ENCODE measurements around the gene PPFIA1.
A peak's percentile ranks its signal among the peaks of the same experiment; 100 is the strongest.

The PPFIA1 gene

GRCh38 chr11:70270104-70270876 is at the start of gene PPFIA1:
Gene PPFIA1, plus strand, starts transcription at chr11:70270690. Its CDS starts 1,483 bp downstream, at chr11:70272173.
- peaks cover 41% of the 10 kb centered on the region for H3K79me2 ChIP-seq (ENCODE audit: low read length)
- H4K20me1 ChIP-seq (ENCODE audit: insufficient read depth, low read length), result no peaks in the 10 kb centered on the region
- H3K4me3 ChIP-seq (ENCODE audit: low read length), result peak within 1 kb of the TSS; percentile 95
- peak; percentile 97 for DNase-seq
- H3K9me3 ChIP-seq (replicated peaks; ENCODE audit: insufficient read depth, low read length), result no peaks in the 10 kb centered on the region
- H3K9ac ChIP-seq (ENCODE audit: low read length), result peak within 1 kb of the TSS; percentile 69
- no peaks in the 10 kb centered on the region for H3K9me2 ChIP-seq (replicated peaks; ENCODE audit: insufficient read depth, low read length)
- peak within 1 kb of the TSS; percentile 30; the same call in 1 of the 2 replicates for H3K27ac ChIP-seq (ENCODE audit: low read length)
- no peak for TF ChIP-seq EZH2 (optimal IDR thresholded peaks at IDR 0.05; ENCODE audit: low read depth, low read length)
- peak within 1 kb of the TSS; percentile 94 for H2AFZ ChIP-seq (ENCODE audit: low read length)
- no peaks in the 10 kb centered on the region for H3K36me3 ChIP-seq (replicated peaks; ENCODE audit: insufficient read depth, low read length)
- H3F3A ChIP-seq (ENCODE audit: insufficient read depth, low read length), result peaks cover 5% of the 10 kb centered on the region; the same call in 1 of the 2 replicates
- peaks cover 28% of the 10 kb centered on the region for H3K27me3 ChIP-seq (replicated peaks; ENCODE audit: insufficient read depth, low read length)
- peak within 1 kb of the TSS; percentile 74 for H3K4me2 ChIP-seq (ENCODE audit: low read depth, low read length)
- H3K4me1 ChIP-seq (ENCODE audit: low read length), result peaks cover 10% of the 10 kb centered on the region

- TF ChIP-seq CTCF (IDR thresholded peaks at IDR 0.05; ENCODE audit: low read length) (no peak), EZH2phosphoT487 (IDR thresholded peaks at IDR 0.05; ENCODE audit: low read length) (no peak), EZH2 (optimal IDR thresholded peaks at IDR 0.05; ENCODE audit: low read depth, low read length) (no peak)
- no peak for DNase-seq
- H3F3A ChIP-seq (ENCODE audit: insufficient read depth, low read length), result no peaks in the 10 kb centered on the region
Measured at GRCh38 chr11:70220920-70221319, 49.6 kb upstream of the PPFIA1 start.

GRCh38 chr11:70225681-70226177 is 44.8 kb upstream of the PPFIA1 start:
- 0 out of 2 replicates have a peak, but pooled peaks cover 3% of the 10 kb centered on the region for H3K4me1 ChIP-seq (ENCODE audit: low read length)
- no peaks in the 10 kb centered on the region for H3K36me3 ChIP-seq (replicated peaks; ENCODE audit: insufficient read depth, low read length)
- no peaks in the 10 kb centered on the region for H3F3A ChIP-seq (ENCODE audit: insufficient read depth, low read length)
- no peak overlapping the region for H2AFZ ChIP-seq (ENCODE audit: low read length)
- no peak overlapping the region for H3K9ac ChIP-seq (ENCODE audit: low read length)
- no peaks in the 10 kb centered on the region for H4K20me1 ChIP-seq (ENCODE audit: insufficient read depth, low read length)
- H3K27ac ChIP-seq (ENCODE audit: low read length), result no peak overlapping the region
- H3K79me2 ChIP-seq (ENCODE audit: low read length), result no peaks in the 10 kb centered on the region
- H3K9me2 ChIP-seq (replicated peaks; ENCODE audit: insufficient read depth, low read length), result no peaks in the 10 kb centered on the region
- no peak for DNase-seq
- no peaks in the 10 kb centered on the region for H3K9me3 ChIP-seq (replicated peaks; ENCODE audit: insufficient read depth, low read length)
- TF ChIP-seq EZH2phosphoT487 (IDR thresholded peaks at IDR 0.05; ENCODE audit: low read length) (no peak), CTCF (IDR thresholded peaks at IDR 0.05; ENCODE audit: low read length) (no peak), EZH2 (optimal IDR thresholded peaks at IDR 0.05; ENCODE audit: low read depth, low read length) (no peak)
- peaks cover 91% of the 10 kb centered on the region for H3K27me3 ChIP-seq (replicated peaks; ENCODE audit: insufficient read depth, low read length)
- H3K4me2 ChIP-seq (ENCODE audit: low read depth, low read length), result no peak overlapping the region
- no peak overlapping the region for H3K4me3 ChIP-seq (ENCODE audit: low read length)

More at GRCh38 chr11:70220920-70221319, 49.6 kb upstream of the PPFIA1 start:
- H3K9ac ChIP-seq (ENCODE audit: low read length), result no peak overlapping the region
- no peak overlapping the region for H3K27ac ChIP-seq (ENCODE audit: low read length)
- no peak overlapping the region for H3K4me2 ChIP-seq (ENCODE audit: low read depth, low read length)
- H4K20me1 ChIP-seq (ENCODE audit: insufficient read depth, low read length), result no peaks in the 10 kb centered on the region
- H3K27me3 ChIP-seq (replicated peaks; ENCODE audit: insufficient read depth, low read length), result peaks cover 51% of the 10 kb centered on the region
- no peaks in the 10 kb centered on the region for H3K9me2 ChIP-seq (replicated peaks; ENCODE audit: insufficient read depth, low read length)
- H2AFZ ChIP-seq (ENCODE audit: low read length), result no peak overlapping the region
- no peaks in the 10 kb centered on the region for H3K79me2 ChIP-seq (ENCODE audit: low read length)
- no peaks in the 10 kb centered on the region for H3K36me3 ChIP-seq (replicated peaks; ENCODE audit: insufficient read depth, low read length)
- no peak overlapping the region for H3K4me3 ChIP-seq (ENCODE audit: low read length)
- no peaks in the 10 kb centered on the region for H3K4me1 ChIP-seq (ENCODE audit: low read length)
- no peaks in the 10 kb centered on the region for H3K9me3 ChIP-seq (replicated peaks; ENCODE audit: insufficient read depth, low read length)

GRCh38 chr11:70226183-70226582 is 44.3 kb upstream of the PPFIA1 start:
- Histone ChIP-seq H3K27me3 (replicated peaks; ENCODE audit: insufficient read depth, low read length) (peaks cover 91% of the 10 kb centered on the region), H2AFZ (ENCODE audit: low read length) (no peak overlapping the region), H3F3A (ENCODE audit: insufficient read depth, low read length) (no peaks in the 10 kb centered on the region), H3K9ac (ENCODE audit: low read length) (no peak overlapping the region), H3K79me2 (ENCODE audit: low read length) (no peaks in the 10 kb centered on the region), H3K4me2 (ENCODE audit: low read depth, low read length) (no peak overlapping the region), H4K20me1 (ENCODE audit: insufficient read depth, low read length) (no peaks in the 10 kb centered on the region), H3K4me3 (ENCODE audit: low read length) (no peak overlapping the region), H3K4me1 (ENCODE audit: low read length) (0 out of 2 replicates have a peak, but pooled peaks cover 7% of the 10 kb centered on the region), H3K9me3 (replicated peaks; ENCODE audit: insufficient read depth, low read length) (no peaks in the 10 kb centered on the region), H3K27ac (ENCODE audit: low read length) (no peak overlapping the region), H3K9me2 (replicated peaks; ENCODE audit: insufficient read depth, low read length) (no peaks in the 10 kb centered on the region), H3K36me3 (replicated peaks; ENCODE audit: insufficient read depth, low read length) (no peaks in the 10 kb centered on the region)
- no peak for TF ChIP-seq EZH2 (optimal IDR thresholded peaks at IDR 0.05; ENCODE audit: low read depth, low read length)
- no peak for TF ChIP-seq EZH2phosphoT487 (IDR thresholded peaks at IDR 0.05; ENCODE audit: low read length)
- no peak for DNase-seq

Measured in MM.1S (cell line).